ENCODE measurements around the gene LRRC3.

DNA sequence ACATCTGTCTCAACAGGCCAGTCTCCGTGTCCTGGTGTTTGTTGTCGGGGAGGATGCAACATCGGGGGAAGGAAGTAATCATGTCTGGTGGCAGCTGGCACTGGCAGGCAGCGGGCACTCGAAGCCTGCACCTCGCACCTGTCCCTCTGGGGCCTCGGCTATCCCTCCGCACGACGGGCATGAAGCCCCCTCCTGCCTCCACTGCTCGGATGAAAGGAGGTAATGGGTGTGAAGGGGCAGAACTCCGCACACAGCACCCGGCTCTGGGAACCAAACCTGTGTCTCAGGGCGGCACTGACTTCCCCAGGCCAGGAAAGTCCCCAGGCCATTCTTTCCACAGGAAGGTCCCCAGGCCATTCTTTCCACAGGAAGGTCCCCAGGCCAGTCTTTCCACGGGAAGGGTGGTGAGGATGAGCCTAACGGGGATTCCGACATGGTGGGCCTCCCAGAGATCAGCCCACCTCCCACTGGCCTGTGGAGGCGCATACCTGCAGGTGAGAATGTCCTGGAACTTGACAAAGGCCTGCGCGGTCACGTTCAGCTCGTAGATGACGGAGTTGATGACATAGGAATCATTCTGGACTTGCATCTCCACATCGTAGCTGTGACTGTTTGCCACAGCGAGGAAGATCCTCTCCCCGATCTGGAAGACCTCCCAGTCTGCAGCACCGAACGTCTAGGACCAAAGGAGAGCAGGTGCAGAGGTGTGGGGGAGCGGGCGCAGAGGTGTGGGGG, 53.6 kb downstream of the LRRC3 start:
- no peak for TF ChIP-seq POLR2A (IDR thresholded peaks at IDR 0.05)
- TF ChIP-seq, protein P1, sequence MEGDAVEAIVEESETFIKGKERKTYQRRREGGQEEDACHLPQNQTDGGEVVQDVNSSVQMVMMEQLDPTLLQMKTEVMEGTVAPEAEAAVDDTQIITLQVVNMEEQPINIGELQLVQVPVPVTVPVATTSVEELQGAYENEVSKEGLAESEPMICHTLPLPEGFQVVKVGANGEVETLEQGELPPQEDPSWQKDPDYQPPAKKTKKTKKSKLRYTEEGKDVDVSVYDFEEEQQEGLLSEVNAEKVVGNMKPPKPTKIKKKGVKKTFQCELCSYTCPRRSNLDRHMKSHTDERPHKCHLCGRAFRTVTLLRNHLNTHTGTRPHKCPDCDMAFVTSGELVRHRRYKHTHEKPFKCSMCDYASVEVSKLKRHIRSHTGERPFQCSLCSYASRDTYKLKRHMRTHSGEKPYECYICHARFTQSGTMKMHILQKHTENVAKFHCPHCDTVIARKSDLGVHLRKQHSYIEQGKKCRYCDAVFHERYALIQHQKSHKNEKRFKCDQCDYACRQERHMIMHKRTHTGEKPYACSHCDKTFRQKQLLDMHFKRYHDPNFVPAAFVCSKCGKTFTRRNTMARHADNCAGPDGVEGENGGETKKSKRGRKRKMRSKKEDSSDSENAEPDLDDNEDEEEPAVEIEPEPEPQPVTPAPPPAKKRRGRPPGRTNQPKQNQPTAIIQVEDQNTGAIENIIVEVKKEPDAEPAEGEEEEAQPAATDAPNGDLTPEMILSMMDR (IDR thresholded peaks at IDR 0.05) = no peak
